PC-3 (cell line): ENCODE data around the gene SIRPB2. TPM values are rescaled to one million over a fixed set of nuclear protein-coding genes. Genes with fewer than 3 reads are reported as not detected.

Source experiments
- ATAC-seq: fragments of 200-7000 bp; cut with Tn5 transposase; 2 replicates; pipeline ENCODE4 v1.9.1; 2020; ENCODE audit warnings: mild to moderate bottlenecking, moderate library complexity
- BruUV-seq: library from RNA; stranded (reverse); fragments of 400-500 nt; replicated peaks from 2 replicates; lab custom pipeline; 2021; lab: Mats Ljungman, UMichigan
- CTCF ChIA-PET: fragments of 300-600 bp; sonication (Branson Sonifier 250); formaldehyde crosslinking; loops from one replicate; lab custom pipeline; 2022; ENCODE audit warnings: antibody characterized with exemption; lab: Charles Lee
- POLR2A ChIA-PET: fragments of 300-600 bp; sonication (Branson Sonifier 250); formaldehyde crosslinking; loops from one replicate; lab custom pipeline; 2022; ENCODE audit warnings: antibody characterized with exemption; ENCODE audit not compliant: unreplicated experiment; lab: Charles Lee
- DNase-seq: peaks from one replicate; pipeline ENCODE4 v3.0.0-alpha.2; 2015
- H2AFZ ChIP-seq: fragments of 300-600 bp; sonication (generic); 2 replicates; pipeline ENCODE4 v1.6.0; 2016; ENCODE audit warnings: antibody characterized with exemption, low read length
- H3F3A ChIP-seq: fragments of 300-600 bp; sonication (generic); one replicate; pipeline ENCODE4 v1.6.0; 2017; ENCODE audit warnings: antibody characterized with exemption, low read length, control low read depth, mild to moderate bottlenecking; ENCODE audit not compliant: unreplicated experiment
- H3K27ac ChIP-seq: fragments of 300-600 bp; sonication (generic); 2 replicates; pipeline ENCODE4 v1.5.1; 2016; ENCODE audit warnings: mild to moderate bottlenecking, low read length
- H3K27me3 ChIP-seq: fragments of 300-600 bp; sonication (generic); 2 replicates; pipeline ENCODE4 v1.6.1; 2016; ENCODE audit warnings: low read length, mixed read lengths
- H3K36me3 ChIP-seq: fragments of 300-600 bp; sonication (generic); 2 replicates; pipeline ENCODE4 v1.6.1; 2016; ENCODE audit warnings: low read depth, mixed run types, low read length, mixed read lengths
- H3K4me1 ChIP-seq: fragments of 300-600 bp; sonication (generic); 2 replicates; pipeline ENCODE4 v1.5.1; 2016; ENCODE audit warnings: low read length; ENCODE audit not compliant: insufficient read depth
- H3K4me2 ChIP-seq: fragments of 300-600 bp; sonication (generic); 2 replicates; pipeline ENCODE4 v1.6.0; 2016; ENCODE audit warnings: low read length
- H3K4me3 ChIP-seq: fragments of 300-600 bp; sonication (generic); 2 replicates; pipeline ENCODE4 v1.5.1; 2016; ENCODE audit warnings: mild to moderate bottlenecking, low read length, mixed read lengths
- H3K79me2 ChIP-seq: fragments of 300-600 bp; sonication (generic); 2 replicates; pipeline ENCODE4 v1.6.1; 2017; ENCODE audit warnings: low read length, mixed read lengths
- H3K9ac ChIP-seq: fragments of 300-600 bp; sonication (generic); 2 replicates; pipeline ENCODE4 v1.6.0; 2016; ENCODE audit warnings: mild to moderate bottlenecking, low read length
- H3K9me2 ChIP-seq: fragments of 300-600 bp; sonication (generic); replicated peaks from 2 replicates; pipeline ENCODE4 v1.6.1; 2016; ENCODE audit warnings: mixed run types, low read length, mixed read lengths
- H3K9me3 ChIP-seq: fragments of 300-600 bp; sonication (generic); 2 replicates; pipeline ENCODE4 v1.6.1; 2016; ENCODE audit warnings: low read length, mixed read lengths
- H4K20me1 ChIP-seq: fragments of 300-600 bp; sonication (generic); 2 replicates; pipeline ENCODE4 v1.6.1; 2016; ENCODE audit warnings: low read length, mixed read lengths
- CTCF ChIP-seq: fragments of 300-600 bp; sonication (generic); conservative IDR thresholded peaks from 2 replicates; pipeline ENCODE4 v1.5.1; 2017; ENCODE audit warnings: antibody characterized with exemption, low read depth, mild to moderate bottlenecking, low read length
- EZH2 ChIP-seq: fragments of 300-600 bp; sonication (generic); IDR thresholded peaks from one replicate; pipeline ENCODE4 v1.6.1; 2017; ENCODE audit warnings: antibody characterized with exemption, mild to moderate bottlenecking, low read length; ENCODE audit not compliant: unreplicated experiment
- EZH2phosphoT487 ChIP-seq: fragments of 300-600 bp; sonication (generic); IDR thresholded peaks from 2 replicates; pipeline ENCODE4 v1.6.1; 2018; ENCODE audit warnings: mild to moderate bottlenecking, antibody characterized with exemption, low read length, borderline replicate concordance
- intact Hi-C: fragments of 100-400 bp; cut with micrococcal nuclease; formaldehyde crosslinking; loops from 2 replicates; pipeline ENCODE4 v1.9.0; 2023
- total RNA-seq: library from RNA; depleted of rRNA; stranded (reverse); fragments of >200 nt; gene quantifications from 2 replicates; pipeline ENCODE4 v1.2.3, GENCODE V29; 2014

The SIRPB2 gene
- total RNA-seq, 1 experiment from 2014 or later: 2.1 TPM

- no peak overlapping the region for H3K27ac ChIP-seq
- no peaks in the 10 kb centered on the region for H3K9me2 ChIP-seq
- no peak overlapping the region for H2AFZ ChIP-seq
- H4K20me1 ChIP-seq: no peaks in the 10 kb centered on the region
- no peaks in the 10 kb centered on the region for H3F3A ChIP-seq
- peaks cover 57% of the 10 kb centered on the region for H3K4me1 ChIP-seq
- H3K79me2 ChIP-seq: no peaks in the 10 kb centered on the region
- ChIA-PET POLR2A (no interaction called here), CTCF (no interaction called here)
- no peaks in the 10 kb centered on the region; the same call in 1 of the 2 replicates for H3K9me3 ChIP-seq
- DNase-seq: no peak
- no peak overlapping the region for H3K9ac ChIP-seq
- no peaks in the 10 kb centered on the region; the same call in 1 of the 2 replicates for H3K36me3 ChIP-seq
- no peak overlapping the region for H3K4me2 ChIP-seq
- intact Hi-C loops: no loop called here
- H3K4me3 ChIP-seq: no peak overlapping the region
- no peaks in the 10 kb centered on the region for H3K27me3 ChIP-seq
- ATAC-seq: no peak
- TF ChIP-seq EZH2 (no peak), CTCF (no peak), EZH2phosphoT487 (no peak)
- BruUV-seq: no TSS peak
Observed at GRCh38 chr20:1507276-1507675, 16.1 kb upstream of the SIRPB2 start.

GRCh38 chr20:1505871-1506270 is 14.7 kb upstream of the SIRPB2 start:
- Histone ChIP-seq H3K79me2 (no peaks in the 10 kb centered on the region), H3K9me2 (no peaks in the 10 kb centered on the region), H3K27me3 (no peaks in the 10 kb centered on the region), H3K4me1 (peaks cover 57% of the 10 kb centered on the region), H3F3A (no peaks in the 10 kb centered on the region), H4K20me1 (no peaks in the 10 kb centered on the region), H3K36me3 (no peaks in the 10 kb centered on the region; the same call in 1 of the 2 replicates), H2AFZ (no peak overlapping the region), H3K4me2 (peak overlapping the region; percentile 52), H3K4me3 (no peak overlapping the region), H3K27ac (peak overlapping the region; percentile 85), H3K9me3 (no peaks in the 10 kb centered on the region; the same call in 1 of the 2 replicates), H3K9ac (peak overlapping the region; percentile 17; the same call in 1 of the 2 replicates)
- BruUV-seq: TSS peak; percentile 54
- intact Hi-C loops: no loop called here
- ChIA-PET POLR2A (no interaction called here), CTCF (interaction anchor here (0.5 to 4.1 kb wide), 4 partner anchors 229 to 307 kb away, joined by 3 to 27 read pairs (median 4); no protein-coding TSS in a partner anchor)
- peak; percentile 38 for ATAC-seq
- TF ChIP-seq EZH2phosphoT487 (no peak), CTCF (no peak), EZH2 (no peak)
- DNase-seq: peak; percentile 57

GRCh38 chr20:1505361-1505760 is 14.1 kb upstream of the SIRPB2 start:
- CTCF ChIA-PET: interaction anchor here (4.1 kb wide), 1 partner anchor 229 kb away, joined by 27 read pairs; no protein-coding TSS in a partner anchor
- Histone ChIP-seq H3K36me3 (no peaks in the 10 kb centered on the region; the same call in 1 of the 2 replicates), H3K4me1 (peaks cover 57% of the 10 kb centered on the region), H3K4me3 (no peak overlapping the region), H3K9me3 (no peaks in the 10 kb centered on the region; the same call in 1 of the 2 replicates), H3K79me2 (no peaks in the 10 kb centered on the region), H3K27me3 (no peaks in the 10 kb centered on the region), H3F3A (no peaks in the 10 kb centered on the region), H4K20me1 (no peaks in the 10 kb centered on the region), H3K9me2 (no peaks in the 10 kb centered on the region), H3K27ac (peak overlapping the region; percentile 85), H2AFZ (no peak overlapping the region), H3K4me2 (peak overlapping the region; percentile 52), H3K9ac (peak overlapping the region; percentile 17; the same call in 1 of the 2 replicates)
- TF ChIP-seq EZH2phosphoT487 (no peak), CTCF (no peak), EZH2 (no peak)
- DNase-seq: peak; percentile 98
- POLR2A ChIA-PET: interaction anchor here (0.6 kb wide), 1 partner anchor 137 kb away, joined by 4 read pairs; no protein-coding TSS in a partner anchor
- ATAC-seq: peak; percentile 39
- intact Hi-C loops: no loop called here
- BruUV-seq: no TSS peak
